ENCODE results near the gene PDE6B. TPM values are rescaled to one million over a fixed set of nuclear protein-coding genes. Genes with fewer than 3 reads are reported as not detected.
"Not testable (repeated sequence)": the region's sequence is repeated elsewhere in the genome, so short reads cannot be mapped to it uniquely, and the experiment has no call there.

The PDE6B gene
- polyA plus RNA-seq, 2 of the 4 experiments (the other 2 are of a cell fraction), result not detected

- Histone ChIP-seq H3K4me2 (no peak overlapping the region), H3K9me3 (no peaks in the 10 kb centered on the region), H3K4me1 (no peaks in the 10 kb centered on the region), H3K27ac (no peak overlapping the region), H3K4me3 (no peak overlapping the region)
- DNase-seq (ENCODE audit: low read depth in 1 of 2, low spot score in 1 of 2), result no peak
- no peak for ATAC-seq
- no peak for TF ChIP-seq SMC3 (IDR thresholded peaks at IDR 0.05)
- no peak for TF ChIP-seq USF2 (IDR thresholded peaks at IDR 0.05)
- no peak for TF ChIP-seq NFE2L2 (conservative IDR thresholded peaks at IDR 0.05; ENCODE audit: low read length)
- TF ChIP-seq ZC3H11A (IDR thresholded peaks at IDR 0.05), result no peak
- no peak for TF ChIP-seq HOXB5 (CRISPR knock-in tag; IDR thresholded peaks at IDR 0.05)
- TF ChIP-seq HEYL (CRISPR knock-in tag; IDR thresholded peaks at IDR 0.05), result no peak
- no peak for TF ChIP-seq BHLHE40 (IDR thresholded peaks at IDR 0.05; ENCODE audit: low read depth, low read length)
- TF ChIP-seq TP53 (CRISPR knock-in tag; IDR thresholded peaks at IDR 0.05), result no peak
- TF ChIP-seq POLR2A (IDR thresholded peaks at IDR 0.05; ENCODE audit: low read length), result no peak
- no peak for TF ChIP-seq ZFP36 (IDR thresholded peaks at IDR 0.05; ENCODE audit: borderline replicate concordance, partially characterized antibody)
- TF ChIP-seq KDM5A (IDR thresholded peaks at IDR 0.05), result no peak
- no peak for TF ChIP-seq FOXS1 (CRISPR knock-in tag; IDR thresholded peaks at IDR 0.05)
- TF ChIP-seq POLR2AphosphoS2 (conservative IDR thresholded peaks at IDR 0.05; ENCODE audit: low read length), result no peak
- TF ChIP-seq HES2 (IDR thresholded peaks at IDR 0.05), result no peak
- no peak for FAIRE-seq
- WGBS (ENCODE audit: missing lambda C conversion rate), result 21% methylated on average over 6 of the region's 12 CpGs
- ChIA-PET POLR2A (no interaction called here), CTCF (interaction anchor here (0.7 kb wide), 1 partner anchor 9 kb away, joined by 3 read pairs; no protein-coding TSS in a partner anchor)
Measured at GRCh38 chr4:590313-590841, 35.0 kb upstream of the PDE6B start.

GRCh38 chr4:592178-592577 lies 33.2 kb upstream of the PDE6B start:
- FAIRE-seq; H3K4me2 ChIP-seq; H3K9me3 ChIP-seq; ATAC-seq; H3K4me1 ChIP-seq; DNase-seq (ENCODE audit: low read depth in 1 of 2, low spot score in 1 of 2); H3K27ac ChIP-seq; POLR2A ChIA-PET; H3K4me3 ChIP-seq; CTCF ChIA-PET: not testable (repeated sequence)
- 44% methylated on average over 10 of the region's 13 CpGs for whole genome bisulfite sequencing (ENCODE audit: missing lambda C conversion rate)

- Histone ChIP-seq H3K4me1 (no peaks in the 10 kb centered on the region), H3K27ac (no peak overlapping the region), H3K4me3 (no peak overlapping the region), H3K4me2 (no peak overlapping the region), H3K9me3 (no peaks in the 10 kb centered on the region)
- TF ChIP-seq, protein P1, sequence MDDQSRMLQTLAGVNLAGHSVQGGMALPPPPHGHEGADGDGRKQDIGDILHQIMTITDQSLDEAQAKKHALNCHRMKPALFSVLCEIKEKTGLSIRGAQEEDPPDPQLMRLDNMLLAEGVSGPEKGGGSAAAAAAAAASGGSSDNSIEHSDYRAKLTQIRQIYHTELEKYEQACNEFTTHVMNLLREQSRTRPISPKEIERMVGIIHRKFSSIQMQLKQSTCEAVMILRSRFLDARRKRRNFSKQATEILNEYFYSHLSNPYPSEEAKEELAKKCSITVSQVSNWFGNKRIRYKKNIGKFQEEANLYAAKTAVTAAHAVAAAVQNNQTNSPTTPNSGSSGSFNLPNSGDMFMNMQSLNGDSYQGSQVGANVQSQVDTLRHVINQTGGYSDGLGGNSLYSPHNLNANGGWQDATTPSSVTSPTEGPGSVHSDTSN (IDR thresholded peaks at IDR 0.05), result no peak
- TF ChIP-seq GATA3 (IDR thresholded peaks at IDR 0.05; ENCODE audit: borderline replicate concordance) (no peak), POLR2A (IDR thresholded peaks at IDR 0.05; ENCODE audit: low read length) (no peak), CEBPB (IDR thresholded peaks at IDR 0.05) (no peak), HDAC2 (IDR thresholded peaks at IDR 0.05) (no peak), ELK1 (IDR thresholded peaks at IDR 0.05; ENCODE audit: low read depth, low read length) (no peak), RNF2 (IDR thresholded peaks at IDR 0.05; ENCODE audit: borderline replicate concordance, low read depth) (no peak), TFCP2L1 (CRISPR knock-in tag; IDR thresholded peaks at IDR 0.05) (no peak), ESRRA (IDR thresholded peaks at IDR 0.05; ENCODE audit: borderline replicate concordance, low read length) (no peak), KDM1A (IDR thresholded peaks at IDR 0.05; ENCODE audit: low read depth) (no peak), HMGXB4 (CRISPR knock-in tag; IDR thresholded peaks at IDR 0.05; ENCODE audit: borderline replicate concordance) (no peak), HOXB5 (CRISPR knock-in tag; IDR thresholded peaks at IDR 0.05) (no peak), JUN (IDR thresholded peaks at IDR 0.05) (no peak)
- TF ChIP-seq, protein P2, sequence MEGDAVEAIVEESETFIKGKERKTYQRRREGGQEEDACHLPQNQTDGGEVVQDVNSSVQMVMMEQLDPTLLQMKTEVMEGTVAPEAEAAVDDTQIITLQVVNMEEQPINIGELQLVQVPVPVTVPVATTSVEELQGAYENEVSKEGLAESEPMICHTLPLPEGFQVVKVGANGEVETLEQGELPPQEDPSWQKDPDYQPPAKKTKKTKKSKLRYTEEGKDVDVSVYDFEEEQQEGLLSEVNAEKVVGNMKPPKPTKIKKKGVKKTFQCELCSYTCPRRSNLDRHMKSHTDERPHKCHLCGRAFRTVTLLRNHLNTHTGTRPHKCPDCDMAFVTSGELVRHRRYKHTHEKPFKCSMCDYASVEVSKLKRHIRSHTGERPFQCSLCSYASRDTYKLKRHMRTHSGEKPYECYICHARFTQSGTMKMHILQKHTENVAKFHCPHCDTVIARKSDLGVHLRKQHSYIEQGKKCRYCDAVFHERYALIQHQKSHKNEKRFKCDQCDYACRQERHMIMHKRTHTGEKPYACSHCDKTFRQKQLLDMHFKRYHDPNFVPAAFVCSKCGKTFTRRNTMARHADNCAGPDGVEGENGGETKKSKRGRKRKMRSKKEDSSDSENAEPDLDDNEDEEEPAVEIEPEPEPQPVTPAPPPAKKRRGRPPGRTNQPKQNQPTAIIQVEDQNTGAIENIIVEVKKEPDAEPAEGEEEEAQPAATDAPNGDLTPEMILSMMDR (IDR thresholded peaks at IDR 0.05), result no peak
- ATAC-seq (no peak), FAIRE-seq (no peak), DNase-seq (ENCODE audit: low read depth in 1 of 2, low spot score in 1 of 2) (no peak)
- ChIA-PET CTCF (no interaction called here), POLR2A (no interaction called here)
- WGBS (ENCODE audit: missing lambda C conversion rate), result 30% methylated on average over 5 of the region's 5 CpGs
Measured at GRCh38 chr4:592825-593520, 32.4 kb upstream of the PDE6B start.
